ENCODE measurements around the gene HBP1.
A peak's percentile ranks its signal among the peaks of the same experiment; 100 is the strongest.

Gene HBP1

GRCh38 chr7:107147464-107148393 lies 21.1 kb upstream of the HBP1 start:
- no peak for DNase-seq (ENCODE audit: low spot score)
- no peak overlapping the region for H3K27ac ChIP-seq
- TF ChIP-seq CTCF (IDR thresholded peaks at IDR 0.05), result peak; percentile 43
- H3K4me3 ChIP-seq, result no peak overlapping the region

- Histone ChIP-seq H3K27ac (no peak overlapping the region), H3K4me3 (no peak overlapping the region)
- no peak for TF ChIP-seq CTCF (IDR thresholded peaks at IDR 0.05)
- no peak for DNase-seq (ENCODE audit: low spot score)
Measured at GRCh38 chr7:107148721-107149120, 20.1 kb upstream of the HBP1 start.

- no peak for TF ChIP-seq CTCF (IDR thresholded peaks at IDR 0.05)
- Histone ChIP-seq H3K4me3 (no peak overlapping the region), H3K27ac (no peak overlapping the region)
- no peak for DNase-seq (ENCODE audit: low spot score)
Measured at GRCh38 chr7:107149863-107150262, 18.9 kb upstream of the HBP1 start.

- H3K4me3 ChIP-seq, result no peak overlapping the region
- H3K27ac ChIP-seq, result no peak overlapping the region
- no peak for DNase-seq (ENCODE audit: low spot score)
- peak; percentile 46 for TF ChIP-seq CTCF (IDR thresholded peaks at IDR 0.05)
Measured at GRCh38 chr7:107150375-107151073, 18.3 kb upstream of the HBP1 start.

GRCh38 chr7:107151538-107151937 lies 17.3 kb upstream of the HBP1 start:
- TF ChIP-seq CTCF (IDR thresholded peaks at IDR 0.05), result no peak
- Histone ChIP-seq H3K4me3 (no peak overlapping the region), H3K27ac (no peak overlapping the region)
- DNase-seq (ENCODE audit: low spot score), result no peak

GRCh38 chr7:107152011-107152410 lies 16.8 kb upstream of the HBP1 start:
- DNase-seq (ENCODE audit: low spot score), result no peak
- no peak for TF ChIP-seq CTCF (IDR thresholded peaks at IDR 0.05)
- Histone ChIP-seq H3K27ac (no peak overlapping the region), H3K4me3 (no peak overlapping the region)
